Naive thymus-derived CD8-positive, alpha-beta T cell (primary cell): ENCODE results near the gene SLC6A2. TPM values are rescaled to one million over a fixed set of nuclear protein-coding genes. Genes with fewer than 3 reads are reported as not detected.

Experiments used
- ATAC-seq, 2 donors: fragments of 150-1000 bp; cut with Tn5 transposase in 1 of 2; sonication (Bioruptor Pico), chemical (Tn5 transposase) in 1 of 2; 1 replicate in 1 of 2; 2 replicates in 1 of 2; pipeline ENCODE4 v1.10.0; 2021; ENCODE audit warnings: mild to moderate bottlenecking in 2 of 2, moderate library complexity in 2 of 2
- POLR2A ChIA-PET: fragments of 350-600 bp; sonication (Branson Sonifier 250); formaldehyde crosslinking; loops from one replicate; lab custom pipeline; 2021; ENCODE audit warnings: antibody characterized with exemption; lab: Charles Lee
- DNase-seq, 10 donors: peaks; one replicate each; pipeline versions ENCODE4 v3.0.0 to v3.0.0-alpha.2; 2020 to 2022
- H3K27ac Mint-ChIP-seq, 10 donors: one replicate each; pipeline ENCODE4 v1.8.0; 2020 to 2022; ENCODE audit warnings: mild to moderate bottlenecking in 10 of 10, mixed read lengths in 10 of 10, moderate library complexity in 4 of 10, inconsistent platforms in 1 of 10
- H3K27me3 Mint-ChIP-seq, 5 donors: one replicate each; pipeline ENCODE4 v1.8.0; 2021 to 2022; ENCODE audit warnings: mixed read lengths in 5 of 5
- H3K36me3 Mint-ChIP-seq, 3 donors: one replicate each; pipeline ENCODE4 v1.8.0; 2020 to 2022; ENCODE audit warnings: mixed read lengths in 3 of 3, mild to moderate bottlenecking in 2 of 3, inconsistent platforms in 1 of 3
- H3K4me1 Mint-ChIP-seq, 4 donors: one replicate each; pipeline ENCODE4 v1.8.0; 2021 to 2022; ENCODE audit warnings: mixed read lengths in 4 of 4
- H3K4me3 Mint-ChIP-seq, 10 donors: one replicate each; pipeline ENCODE4 v1.8.0; 2020 to 2022; ENCODE audit warnings: mild to moderate bottlenecking in 10 of 10, mixed read lengths in 10 of 10, moderate library complexity in 6 of 10, inconsistent platforms in 1 of 10
- H3K9me3 Mint-ChIP-seq, 9 donors: one replicate each; pipeline ENCODE4 v1.8.0; 2020 to 2022; ENCODE audit warnings: mixed read lengths in 9 of 9, mild to moderate bottlenecking in 3 of 9, inconsistent platforms in 1 of 9, moderate library complexity in 1 of 9
- polyA plus RNA-seq, 3 donors: library from polyadenylated mRNA; unstranded; fragments of 300-500 nt; fragmentation: Illumina TruSeq; gene quantifications; one replicate each; pipeline ENCODE4 v1.2.3, GENCODE V29; 2021
- total RNA-seq, 8 experiments: library from RNA in 2 of 8; stranded (reverse) in 2 of 8; gene quantifications; one replicate each; pipeline ENCODE4 v1.2.3 and lab custom pipeline; 2021 to 2026

The SLC6A2 gene
- total and polyA plus RNA-seq, 5 experiments from 2014 or later: not detected

- ATAC-seq (no peak), DNase-seq (no peak)
- H3K4me3 Mint-ChIP-seq: no peak overlapping the region
- POLR2A ChIA-PET: no interaction called here
- peaks cover 0 to 12% (median 4%) of the 10 kb centered on the region in 9 donors for H3K9me3 Mint-ChIP-seq
- no peak overlapping the region for H3K27ac Mint-ChIP-seq
- no peaks in the 10 kb centered on the region for H3K36me3 Mint-ChIP-seq
- H3K4me1 Mint-ChIP-seq: no peaks in the 10 kb centered on the region
- peaks cover 0 to 17% (median 6%) of the 10 kb centered on the region in 5 donors for H3K27me3 Mint-ChIP-seq
Observed at GRCh38 chr16:55666012-55666411, 10.2 kb downstream of the SLC6A2 start.

- Mint-ChIP-seq H3K27me3 (peaks cover 0 to 17% (median 6%) of the 10 kb centered on the region in 5 donors), H3K36me3 (no peaks in the 10 kb centered on the region), H3K9me3 (peaks cover 0 to 12% (median 5%) of the 10 kb centered on the region in 9 donors), H3K27ac (no peak overlapping the region), H3K4me3 (no peak overlapping the region), H3K4me1 (no peaks in the 10 kb centered on the region)
- ATAC-seq (no peak), DNase-seq (no peak)
- POLR2A ChIA-PET: no interaction called here
Observed at GRCh38 chr16:55667753-55668152, 12.0 kb downstream of the SLC6A2 start.

GRCh38 chr16:55668340-55669281 lies 12.8 kb downstream of the SLC6A2 start:
- ATAC-seq (no peak), DNase-seq (no peak)
- Mint-ChIP-seq H3K27me3 (peaks cover 0 to 17% (median 6%) of the 10 kb centered on the region in 5 donors), H3K27ac (no peak overlapping the region), H3K4me1 (no peaks in the 10 kb centered on the region), H3K9me3 (peaks cover 0 to 4% (median 0%) of the 10 kb centered on the region in 9 donors), H3K4me3 (no peak overlapping the region), H3K36me3 (no peaks in the 10 kb centered on the region)
- POLR2A ChIA-PET: no interaction called here

GRCh38 chr16:55671206-55671973 lies 15.6 kb downstream of the SLC6A2 start:
- Mint-ChIP-seq H3K36me3 (no peaks in the 10 kb centered on the region), H3K4me3 (no peak overlapping the region), H3K4me1 (no peaks in the 10 kb centered on the region), H3K9me3 (peaks cover 0 to 3% (median 0%) of the 10 kb centered on the region in 9 donors), H3K27ac (no peak overlapping the region), H3K27me3 (peaks cover 1 to 9% (median 5%) of the 10 kb centered on the region in 5 donors)
- no peak for ATAC-seq
- DNase-seq: no peak
- POLR2A ChIA-PET: no interaction called here

- no peak overlapping the region for H3K27ac Mint-ChIP-seq
- no peaks in the 10 kb centered on the region for H3K36me3 Mint-ChIP-seq
- peaks cover 0 to 3% (median 0%) of the 10 kb centered on the region in 9 donors for H3K9me3 Mint-ChIP-seq
- DNase-seq: no peak
- H3K4me3 Mint-ChIP-seq: no peak overlapping the region
- POLR2A ChIA-PET: no interaction called here
- peaks cover 1 to 4% (median 3%) of the 10 kb centered on the region in 5 donors for H3K27me3 Mint-ChIP-seq
- no peaks in the 10 kb centered on the region for H3K4me1 Mint-ChIP-seq
- no peak for ATAC-seq
Observed at GRCh38 chr16:55671974-55672280, 16.1 kb downstream of the SLC6A2 start.

GRCh38 chr16:55672471-55672870 lies 16.7 kb downstream of the SLC6A2 start:
- Mint-ChIP-seq H3K27ac (no peak overlapping the region), H3K4me1 (no peaks in the 10 kb centered on the region), H3K9me3 (peaks cover 0 to 3% (median 0%) of the 10 kb centered on the region in 9 donors), H3K27me3 (peaks cover 0 to 4% (median 3%) of the 10 kb centered on the region in 5 donors), H3K36me3 (no peaks in the 10 kb centered on the region), H3K4me3 (no peak overlapping the region)
- POLR2A ChIA-PET: no interaction called here
- DNase-seq (no peak), ATAC-seq (no peak)

- no peaks in the 10 kb centered on the region for H3K9me3 Mint-ChIP-seq
- no peak overlapping the region for H3K4me3 Mint-ChIP-seq
- H3K4me1 Mint-ChIP-seq: no peaks in the 10 kb centered on the region
- DNase-seq (no peak), ATAC-seq (no peak)
- no peak overlapping the region for H3K27ac Mint-ChIP-seq
- peaks cover 0 to 11% (median 2%) of the 10 kb centered on the region in 5 donors for H3K27me3 Mint-ChIP-seq
- POLR2A ChIA-PET: no interaction called here
- no peaks in the 10 kb centered on the region for H3K36me3 Mint-ChIP-seq
Observed at GRCh38 chr16:55678161-55678821, 22.5 kb downstream of the SLC6A2 start.

GRCh38 chr16:55682086-55682485 lies 26.3 kb downstream of the SLC6A2 start:
- Mint-ChIP-seq H3K4me1 (no peaks in the 10 kb centered on the region), H3K9me3 (no peaks in the 10 kb centered on the region), H3K27me3 (peaks cover 1 to 20% (median 3%) of the 10 kb centered on the region in 5 donors), H3K36me3 (no peaks in the 10 kb centered on the region), H3K4me3 (no peak overlapping the region), H3K27ac (no peak overlapping the region)
- no peak for DNase-seq
- POLR2A ChIA-PET: no interaction called here
- ATAC-seq: no peak

GRCh38 chr16:55685973-55686372 lies 30.2 kb downstream of the SLC6A2 start:
- ATAC-seq (no peak), DNase-seq (no peak)
- Mint-ChIP-seq H3K4me3 (no peak overlapping the region), H3K27me3 (peaks cover 3 to 26% (median 6%) of the 10 kb centered on the region in 5 donors), H3K36me3 (no peaks in the 10 kb centered on the region), H3K9me3 (no peaks in the 10 kb centered on the region), H3K27ac (no peak overlapping the region), H3K4me1 (no peaks in the 10 kb centered on the region)
- POLR2A ChIA-PET: no interaction called here

- ATAC-seq: no peak
- no peak for DNase-seq
- Mint-ChIP-seq H3K27me3 (peaks cover 3 to 25% (median 6%) of the 10 kb centered on the region in 5 donors), H3K27ac (no peak overlapping the region), H3K4me3 (no peak overlapping the region), H3K36me3 (no peaks in the 10 kb centered on the region), H3K9me3 (no peaks in the 10 kb centered on the region), H3K4me1 (no peaks in the 10 kb centered on the region)
- POLR2A ChIA-PET: no interaction called here
Observed at GRCh38 chr16:55686671-55687070, 30.9 kb downstream of the SLC6A2 start.

GRCh38 chr16:55687802-55688201 lies 32.0 kb downstream of the SLC6A2 start:
- ATAC-seq (no peak), DNase-seq (no peak)
- Mint-ChIP-seq H3K9me3 (no peaks in the 10 kb centered on the region), H3K4me1 (no peaks in the 10 kb centered on the region), H3K27ac (no peak overlapping the region), H3K27me3 (peaks cover 2 to 29% (median 6%) of the 10 kb centered on the region in 5 donors), H3K4me3 (no peak overlapping the region), H3K36me3 (no peaks in the 10 kb centered on the region)
- POLR2A ChIA-PET: no interaction called here

- POLR2A ChIA-PET: no interaction called here
- no peak overlapping the region for H3K4me3 Mint-ChIP-seq
- peaks cover 2 to 24% (median 7%) of the 10 kb centered on the region in 5 donors for H3K27me3 Mint-ChIP-seq
- no peaks in the 10 kb centered on the region for H3K4me1 Mint-ChIP-seq
- ATAC-seq (no peak), DNase-seq (no peak)
- no peaks in the 10 kb centered on the region for H3K36me3 Mint-ChIP-seq
- H3K9me3 Mint-ChIP-seq: no peaks in the 10 kb centered on the region
- H3K27ac Mint-ChIP-seq: no peak overlapping the region
Observed at GRCh38 chr16:55690841-55691240, 35.1 kb downstream of the SLC6A2 start.

GRCh38 chr16:55691771-55692170 lies 36.0 kb downstream of the SLC6A2 start:
- no peaks in the 10 kb centered on the region for H3K36me3 Mint-ChIP-seq
- H3K9me3 Mint-ChIP-seq: no peaks in the 10 kb centered on the region
- no peak for DNase-seq
- H3K27me3 Mint-ChIP-seq: peaks cover 2 to 24% (median 7%) of the 10 kb centered on the region in 5 donors
- no peaks in the 10 kb centered on the region for H3K4me1 Mint-ChIP-seq
- POLR2A ChIA-PET: no interaction called here
- no peak for ATAC-seq
- H3K27ac Mint-ChIP-seq: no peak overlapping the region
- H3K4me3 Mint-ChIP-seq: no peak overlapping the region
